H7 (cell line): ENCODE data around the gene SMOC1. TPM values are rescaled to one million over a fixed set of nuclear protein-coding genes. Genes with fewer than 3 reads are reported as not detected.

Source experiments
- DNase-seq: peaks from one replicate; pipeline ENCODE4 v3.0.0; 2012
- H3K27me3 ChIP-seq: 2 replicates; pipeline ENCODE4 v1.6.0; 2011; ENCODE audit warnings: mild to moderate bottlenecking, low read length; ENCODE audit not compliant: control insufficient read depth, insufficient read depth
- H3K36me3 ChIP-seq: replicated peaks from 2 replicates; pipeline ENCODE4 v1.5.1; 2011; ENCODE audit warnings: low read length; ENCODE audit not compliant: control insufficient read depth, insufficient read depth
- H3K4me3 ChIP-seq: 2 replicates; pipeline ENCODE4 v1.5.1; 2011; ENCODE audit warnings: low read depth, mild to moderate bottlenecking, control low read depth, low read length, moderate library complexity; ENCODE audit not compliant: insufficient read depth
- total RNA-seq: library from RNA; depleted of rRNA; stranded (reverse); fragments of >200 nt; shearing (Covaris generic); gene quantifications from 2 replicates; pipeline ENCODE4 v1.2.3, GENCODE V29; 2014

SMOC1 gene
- total RNA-seq, 1 experiment from 2014 or later, result 0.14 TPM

- H3K4me3 ChIP-seq, result no peak overlapping the region
- DNase-seq, result no peak
- no peaks in the 10 kb centered on the region for H3K27me3 ChIP-seq
- no peaks in the 10 kb centered on the region for H3K36me3 ChIP-seq
Measured at GRCh38 chr14:69853774-69854173, 25.4 kb upstream of the SMOC1 start.

- no peaks in the 10 kb centered on the region for H3K36me3 ChIP-seq
- H3K4me3 ChIP-seq, result no peak overlapping the region
- no peaks in the 10 kb centered on the region for H3K27me3 ChIP-seq
- DNase-seq, result no peak
Measured at GRCh38 chr14:69854598-69854997, 24.6 kb upstream of the SMOC1 start.

- no peak for DNase-seq
Measured at GRCh38 chr14:69855180-69855832, 23.9 kb upstream of the SMOC1 start.

GRCh38 chr14:69858801-69859200 is 20.4 kb upstream of the SMOC1 start:
- Histone ChIP-seq H3K4me3 (no peak overlapping the region), H3K27me3 (no peaks in the 10 kb centered on the region), H3K36me3 (no peaks in the 10 kb centered on the region)
- DNase-seq, result peak; percentile 59

More at GRCh38 chr14:69855180-69855832, 23.9 kb upstream of the SMOC1 start:
- H3K36me3 ChIP-seq, result no peaks in the 10 kb centered on the region
- no peak overlapping the region for H3K4me3 ChIP-seq
- no peaks in the 10 kb centered on the region for H3K27me3 ChIP-seq

- no peak for DNase-seq
- no peaks in the 10 kb centered on the region for H3K36me3 ChIP-seq
- no peaks in the 10 kb centered on the region for H3K27me3 ChIP-seq
- H3K4me3 ChIP-seq, result no peak overlapping the region
Measured at GRCh38 chr14:69859591-69859990, 19.6 kb upstream of the SMOC1 start.

- H3K36me3 ChIP-seq, result no peaks in the 10 kb centered on the region
- peak; percentile 49 for DNase-seq
- no peak overlapping the region for H3K4me3 ChIP-seq
- H3K27me3 ChIP-seq, result no peaks in the 10 kb centered on the region
Measured at GRCh38 chr14:69860221-69860620, 19.0 kb upstream of the SMOC1 start.

GRCh38 chr14:69861025-69861569 is 18.1 kb upstream of the SMOC1 start:
- no peaks in the 10 kb centered on the region for H3K36me3 ChIP-seq
- DNase-seq, result no peak

GRCh38 chr14:69863083-69863482 is 16.1 kb upstream of the SMOC1 start:
- Histone ChIP-seq H3K36me3 (no peaks in the 10 kb centered on the region), H3K27me3 (no peaks in the 10 kb centered on the region), H3K4me3 (no peak overlapping the region)
- DNase-seq, result no peak

More at GRCh38 chr14:69861025-69861569, 18.1 kb upstream of the SMOC1 start:
- no peak overlapping the region for H3K4me3 ChIP-seq
- H3K27me3 ChIP-seq, result no peaks in the 10 kb centered on the region

- Histone ChIP-seq H3K36me3 (no peaks in the 10 kb centered on the region), H3K27me3 (no peaks in the 10 kb centered on the region), H3K4me3 (no peak overlapping the region)
- DNase-seq, result no peak
Measured at GRCh38 chr14:69865701-69866365, 13.4 kb upstream of the SMOC1 start.

GRCh38 chr14:69868363-69868963 is 10.8 kb upstream of the SMOC1 start:
- Histone ChIP-seq H3K27me3 (no peaks in the 10 kb centered on the region), H3K4me3 (no peak overlapping the region), H3K36me3 (no peaks in the 10 kb centered on the region)
- no peak for DNase-seq

- no peak for DNase-seq
- no peaks in the 10 kb centered on the region for H3K36me3 ChIP-seq
- H3K4me3 ChIP-seq, result no peak overlapping the region
- no peaks in the 10 kb centered on the region for H3K27me3 ChIP-seq
Measured at GRCh38 chr14:69870613-69871012, 8.6 kb upstream of the SMOC1 start.

GRCh38 chr14:69873877-69874780 is 5.1 kb upstream of the SMOC1 start:
- peaks cover 14% of the 10 kb centered on the region for H3K27me3 ChIP-seq
- DNase-seq, result no peak
- no peak overlapping the region for H3K4me3 ChIP-seq
- no peaks in the 10 kb centered on the region for H3K36me3 ChIP-seq

GRCh38 chr14:69876221-69876847 is 2.9 kb upstream of the SMOC1 start:
- Histone ChIP-seq H3K36me3 (no peaks in the 10 kb centered on the region), H3K27me3 (peaks cover 35% of the 10 kb centered on the region), H3K4me3 (no peak overlapping the region)
- no peak for DNase-seq

- peaks cover 37% of the 10 kb centered on the region for H3K27me3 ChIP-seq
- no peak overlapping the region for H3K4me3 ChIP-seq
- no peak for DNase-seq
- no peaks in the 10 kb centered on the region for H3K36me3 ChIP-seq
Measured at GRCh38 chr14:69876848-69877306, 2.3 kb upstream of the SMOC1 start.
